HepG2 (cell line): ENCODE measurements around the gene DIPK1B. TPM values are rescaled to one million over a fixed set of nuclear protein-coding genes. Genes with fewer than 3 reads are reported as not detected.

Experiments used
- HHEX ChIP-seq: IDR thresholded peaks from 2 replicates; pipeline ENCODE4 v1.6.1; 2016; ENCODE audit warnings: control low read depth
- PLRG1 ChIP-seq: fragments of 450-650 bp; conservative IDR thresholded peaks from 2 replicates; pipeline ENCODE4 v1.6.1; 2016
- SYNCRIP ChIP-seq: fragments of 200-400 bp; formaldehyde crosslinking; IDR thresholded peaks from 2 replicates; pipeline ENCODE4 v1.6.1; 2018; ENCODE audit warnings: mild to moderate bottlenecking, low read depth, low read length; ENCODE audit not compliant: insufficient read depth
- ZNF12 ChIP-seq: sonication (generic); formaldehyde crosslinking; IDR thresholded peaks from 2 replicates; pipeline ENCODE4 v1.5.0; 2020; ENCODE audit warnings: missing genetic modification reagents
- ZNF143 ChIP-seq: sonication (generic); formaldehyde crosslinking; IDR thresholded peaks from 2 replicates; pipeline ENCODE4 v1.4.0; 2020; ENCODE audit warnings: missing genetic modification reagents
- ZNF337 ChIP-seq: sonication (generic); formaldehyde crosslinking; IDR thresholded peaks from 2 replicates; pipeline ENCODE4 v1.5.1; 2020; ENCODE audit warnings: missing genetic modification reagents, low read depth, mild to moderate bottlenecking, borderline replicate concordance
- ZNF615 ChIP-seq: sonication (generic); formaldehyde crosslinking; IDR thresholded peaks from 2 replicates; pipeline ENCODE4 v1.5.0; 2020; ENCODE audit warnings: mild to moderate bottlenecking, missing genetic modification reagents, borderline replicate concordance
- ZNF749 ChIP-seq: sonication (generic); formaldehyde crosslinking; IDR thresholded peaks from 2 replicates; pipeline ENCODE4 v1.8.0; 2022; ENCODE audit warnings: mild to moderate bottlenecking, missing genetic modification reagents, moderate library complexity, borderline replicate concordance
- ZNF768 ChIP-seq: sonication (generic); formaldehyde crosslinking; IDR thresholded peaks from 2 replicates; pipeline ENCODE4 v1.4.0; 2020; ENCODE audit warnings: missing genetic modification reagents
- polyA plus RNA-seq, 8 experiments: library from polyadenylated mRNA; depleted of rRNA in 3 of 8; stranded (reverse) in 7 of 8; unstranded in 1 of 8; fragments of >200 nt; fragmentation: Illumina TruSeq in 4 of 8; extraction: Trizol in 4 of 8; gene quantifications; 2 replicates each; pipeline versions ENCODE4 v1.2.1 to v1.2.3, GENCODE V29; 2011 to 2016; ENCODE audit warnings: low read depth in 4 of 8, missing spikeins in 1 of 8, mixed read lengths in 1 of 8; ENCODE audit not compliant: insufficient read depth in 1 of 8
- total RNA-seq, 5 experiments: library from RNA; depleted of rRNA; stranded (reverse); fragments of >200 nt; fragmentation: Illumina TruSeq; extraction: Trizol; gene quantifications; 2 replicates each; pipeline ENCODE4 v1.2.3, GENCODE V29; 2016; ENCODE audit warnings: low read depth in 1 of 5
- TF ChIP-seq, protein P1 (sequence below): sonication (generic); formaldehyde crosslinking; IDR thresholded peaks from 2 replicates; pipeline ENCODE4 v1.9.0; 2021; ENCODE audit warnings: mild to moderate bottlenecking, missing genetic modification reagents
- TF ChIP-seq, protein P2 (sequence below): IDR thresholded peaks from 2 replicates; pipeline ENCODE4 v1.6.1; 2016; ENCODE audit warnings: missing compliant biosample characterization, missing genetic modification reagents, borderline replicate concordance
- TF ChIP-seq, protein P3 (sequence below): sonication (generic); IDR thresholded peaks from 2 replicates; pipeline ENCODE4 v1.6.1; 2016; ENCODE audit warnings: low read depth, borderline replicate concordance
- TF ChIP-seq, protein P4 (sequence below): sonication (generic); formaldehyde crosslinking; IDR thresholded peaks from 2 replicates; pipeline ENCODE4 v1.4.0; 2020; ENCODE audit warnings: mild to moderate bottlenecking, missing genetic modification reagents

Gene DIPK1B
- total and polyA plus RNA-seq, 2 of the 13 experiments (the other 11 are each of a cell fraction or from before 2014, with no cell fraction given) = 0.18 to 3.9 TPM

DNA sequence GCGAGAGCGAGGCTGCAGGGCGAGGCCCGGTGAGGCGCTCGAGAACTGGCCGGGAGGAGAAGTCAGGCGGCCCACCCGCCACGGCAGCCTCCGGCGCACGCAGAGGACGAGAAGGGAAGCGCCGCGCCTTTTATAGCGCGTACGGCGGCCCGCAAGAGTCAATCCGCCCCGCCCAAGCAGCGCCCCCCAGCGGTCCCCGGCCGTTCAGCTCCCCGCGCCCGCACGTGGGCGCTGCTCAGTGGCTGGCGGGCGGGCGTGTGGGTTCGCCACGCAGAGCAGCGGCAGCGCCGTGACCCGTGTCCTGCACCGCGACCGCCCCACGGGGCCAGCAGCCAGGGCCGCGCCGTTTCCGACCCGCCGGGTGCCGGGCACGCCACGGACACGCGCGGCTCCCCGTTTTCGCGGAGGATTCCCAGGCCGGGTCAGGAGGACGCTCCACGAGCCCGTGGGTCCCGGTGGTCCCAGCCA is 15.7 kb downstream of the DIPK1B start (continued):
- TF ChIP-seq, protein P1, sequence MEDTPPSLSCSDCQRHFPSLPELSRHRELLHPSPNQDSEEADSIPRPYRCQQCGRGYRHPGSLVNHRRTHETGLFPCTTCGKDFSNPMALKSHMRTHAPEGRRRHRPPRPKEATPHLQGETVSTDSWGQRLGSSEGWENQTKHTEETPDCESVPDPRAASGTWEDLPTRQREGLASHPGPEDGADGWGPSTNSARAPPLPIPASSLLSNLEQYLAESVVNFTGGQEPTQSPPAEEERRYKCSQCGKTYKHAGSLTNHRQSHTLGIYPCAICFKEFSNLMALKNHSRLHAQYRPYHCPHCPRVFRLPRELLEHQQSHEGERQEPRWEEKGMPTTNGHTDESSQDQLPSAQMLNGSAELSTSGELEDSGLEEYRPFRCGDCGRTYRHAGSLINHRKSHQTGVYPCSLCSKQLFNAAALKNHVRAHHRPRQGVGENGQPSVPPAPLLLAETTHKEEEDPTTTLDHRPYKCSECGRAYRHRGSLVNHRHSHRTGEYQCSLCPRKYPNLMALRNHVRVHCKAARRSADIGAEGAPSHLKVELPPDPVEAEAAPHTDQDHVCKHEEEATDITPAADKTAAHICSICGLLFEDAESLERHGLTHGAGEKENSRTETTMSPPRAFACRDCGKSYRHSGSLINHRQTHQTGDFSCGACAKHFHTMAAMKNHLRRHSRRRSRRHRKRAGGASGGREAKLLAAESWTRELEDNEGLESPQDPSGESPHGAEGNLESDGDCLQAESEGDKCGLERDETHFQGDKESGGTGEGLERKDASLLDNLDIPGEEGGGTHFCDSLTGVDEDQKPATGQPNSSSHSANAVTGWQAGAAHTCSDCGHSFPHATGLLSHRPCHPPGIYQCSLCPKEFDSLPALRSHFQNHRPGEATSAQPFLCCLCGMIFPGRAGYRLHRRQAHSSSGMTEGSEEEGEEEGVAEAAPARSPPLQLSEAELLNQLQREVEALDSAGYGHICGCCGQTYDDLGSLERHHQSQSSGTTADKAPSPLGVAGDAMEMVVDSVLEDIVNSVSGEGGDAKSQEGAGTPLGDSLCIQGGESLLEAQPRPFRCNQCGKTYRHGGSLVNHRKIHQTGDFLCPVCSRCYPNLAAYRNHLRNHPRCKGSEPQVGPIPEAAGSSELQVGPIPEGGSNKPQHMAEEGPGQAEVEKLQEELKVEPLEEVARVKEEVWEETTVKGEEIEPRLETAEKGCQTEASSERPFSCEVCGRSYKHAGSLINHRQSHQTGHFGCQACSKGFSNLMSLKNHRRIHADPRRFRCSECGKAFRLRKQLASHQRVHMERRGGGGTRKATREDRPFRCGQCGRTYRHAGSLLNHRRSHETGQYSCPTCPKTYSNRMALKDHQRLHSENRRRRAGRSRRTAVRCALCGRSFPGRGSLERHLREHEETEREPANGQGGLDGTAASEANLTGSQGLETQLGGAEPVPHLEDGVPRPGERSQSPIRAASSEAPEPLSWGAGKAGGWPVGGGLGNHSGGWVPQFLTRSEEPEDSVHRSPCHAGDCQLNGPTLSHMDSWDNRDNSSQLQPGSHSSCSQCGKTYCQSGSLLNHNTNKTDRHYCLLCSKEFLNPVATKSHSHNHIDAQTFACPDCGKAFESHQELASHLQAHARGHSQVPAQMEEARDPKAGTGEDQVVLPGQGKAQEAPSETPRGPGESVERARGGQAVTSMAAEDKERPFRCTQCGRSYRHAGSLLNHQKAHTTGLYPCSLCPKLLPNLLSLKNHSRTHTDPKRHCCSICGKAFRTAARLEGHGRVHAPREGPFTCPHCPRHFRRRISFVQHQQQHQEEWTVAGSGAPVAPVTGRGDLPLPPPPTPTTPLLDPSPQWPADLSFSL = peak; percentile 57; the same call in 1 of the 2 replicates
- TF ChIP-seq HHEX (no peak), ZNF12 (CRISPR knock-in tag) (peak; percentile 66; the same call in 1 of the 2 replicates), ZNF749 (CRISPR knock-in tag) (no peak; the same call in none of the 2 replicates), ZNF768 (CRISPR knock-in tag) (peak; percentile 76; the same call in 1 of the 2 replicates), SYNCRIP (no peak), ZNF615 (CRISPR knock-in tag) (no peak), PLRG1 (no peak), ZNF337 (CRISPR knock-in tag) (no peak; the same call in 1 of the 2 replicates), ZNF143 (no peak)
- TF ChIP-seq, protein P2, sequence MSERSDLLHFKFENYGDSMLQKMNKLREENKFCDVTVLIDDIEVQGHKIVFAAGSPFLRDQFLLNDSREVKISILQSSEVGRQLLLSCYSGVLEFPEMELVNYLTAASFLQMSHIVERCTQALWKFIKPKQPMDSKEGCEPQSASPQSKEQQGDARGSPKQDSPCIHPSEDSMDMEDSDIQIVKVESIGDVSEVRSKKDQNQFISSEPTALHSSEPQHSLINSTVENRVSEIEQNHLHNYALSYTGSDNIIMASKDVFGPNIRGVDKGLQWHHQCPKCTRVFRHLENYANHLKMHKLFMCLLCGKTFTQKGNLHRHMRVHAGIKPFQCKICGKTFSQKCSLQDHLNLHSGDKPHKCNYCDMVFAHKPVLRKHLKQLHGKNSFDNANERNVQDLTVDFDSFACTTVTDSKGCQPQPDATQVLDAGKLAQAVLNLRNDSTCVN (CRISPR knock-in tag) = peak; percentile 83
- TF ChIP-seq, protein P3, sequence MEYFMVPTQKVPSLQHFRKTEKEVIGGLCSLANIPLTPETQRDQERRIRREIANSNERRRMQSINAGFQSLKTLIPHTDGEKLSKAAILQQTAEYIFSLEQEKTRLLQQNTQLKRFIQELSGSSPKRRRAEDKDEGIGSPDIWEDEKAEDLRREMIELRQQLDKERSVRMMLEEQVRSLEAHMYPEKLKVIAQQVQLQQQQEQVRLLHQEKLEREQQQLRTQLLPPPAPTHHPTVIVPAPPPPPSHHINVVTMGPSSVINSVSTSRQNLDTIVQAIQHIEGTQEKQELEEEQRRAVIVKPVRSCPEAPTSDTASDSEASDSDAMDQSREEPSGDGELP = no peak
- TF ChIP-seq, protein P4, sequence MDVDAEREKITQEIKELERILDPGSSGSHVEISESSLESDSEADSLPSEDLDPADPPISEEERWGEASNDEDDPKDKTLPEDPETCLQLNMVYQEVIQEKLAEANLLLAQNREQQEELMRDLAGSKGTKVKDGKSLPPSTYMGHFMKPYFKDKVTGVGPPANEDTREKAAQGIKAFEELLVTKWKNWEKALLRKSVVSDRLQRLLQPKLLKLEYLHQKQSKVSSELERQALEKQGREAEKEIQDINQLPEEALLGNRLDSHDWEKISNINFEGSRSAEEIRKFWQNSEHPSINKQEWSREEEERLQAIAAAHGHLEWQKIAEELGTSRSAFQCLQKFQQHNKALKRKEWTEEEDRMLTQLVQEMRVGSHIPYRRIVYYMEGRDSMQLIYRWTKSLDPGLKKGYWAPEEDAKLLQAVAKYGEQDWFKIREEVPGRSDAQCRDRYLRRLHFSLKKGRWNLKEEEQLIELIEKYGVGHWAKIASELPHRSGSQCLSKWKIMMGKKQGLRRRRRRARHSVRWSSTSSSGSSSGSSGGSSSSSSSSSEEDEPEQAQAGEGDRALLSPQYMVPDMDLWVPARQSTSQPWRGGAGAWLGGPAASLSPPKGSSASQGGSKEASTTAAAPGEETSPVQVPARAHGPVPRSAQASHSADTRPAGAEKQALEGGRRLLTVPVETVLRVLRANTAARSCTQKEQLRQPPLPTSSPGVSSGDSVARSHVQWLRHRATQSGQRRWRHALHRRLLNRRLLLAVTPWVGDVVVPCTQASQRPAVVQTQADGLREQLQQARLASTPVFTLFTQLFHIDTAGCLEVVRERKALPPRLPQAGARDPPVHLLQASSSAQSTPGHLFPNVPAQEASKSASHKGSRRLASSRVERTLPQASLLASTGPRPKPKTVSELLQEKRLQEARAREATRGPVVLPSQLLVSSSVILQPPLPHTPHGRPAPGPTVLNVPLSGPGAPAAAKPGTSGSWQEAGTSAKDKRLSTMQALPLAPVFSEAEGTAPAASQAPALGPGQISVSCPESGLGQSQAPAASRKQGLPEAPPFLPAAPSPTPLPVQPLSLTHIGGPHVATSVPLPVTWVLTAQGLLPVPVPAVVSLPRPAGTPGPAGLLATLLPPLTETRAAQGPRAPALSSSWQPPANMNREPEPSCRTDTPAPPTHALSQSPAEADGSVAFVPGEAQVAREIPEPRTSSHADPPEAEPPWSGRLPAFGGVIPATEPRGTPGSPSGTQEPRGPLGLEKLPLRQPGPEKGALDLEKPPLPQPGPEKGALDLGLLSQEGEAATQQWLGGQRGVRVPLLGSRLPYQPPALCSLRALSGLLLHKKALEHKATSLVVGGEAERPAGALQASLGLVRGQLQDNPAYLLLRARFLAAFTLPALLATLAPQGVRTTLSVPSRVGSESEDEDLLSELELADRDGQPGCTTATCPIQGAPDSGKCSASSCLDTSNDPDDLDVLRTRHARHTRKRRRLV (CRISPR knock-in tag) = peak; percentile 51; the same call in 1 of the 2 replicates
